GM20000 (cell line): ENCODE results near the gene PRRT4.
A peak's percentile ranks its signal among the peaks of the same experiment; 100 is the strongest.

ENCODE experiments used
- DNase-seq: peaks from one replicate; pipeline ENCODE4 v3.0.0; 2012; ENCODE audit warnings: low spot score
- CTCF ChIP-seq: IDR thresholded peaks from 2 replicates; pipeline ENCODE4 v1.5.1; 2012; ENCODE audit warnings: mild to moderate bottlenecking, control low read depth; ENCODE audit errors: extremely low read depth, missing control alignments

Gene PRRT4

GRCh38 chr7:128352636-128353035 lies 8.9 kb downstream of the PRRT4 start:
- DNase-seq, result no peak
- TF ChIP-seq CTCF, result no peak

GRCh38 chr7:128352153-128352537 lies 9.3 kb downstream of the PRRT4 start:
- TF ChIP-seq CTCF, result peak; percentile 3
- DNase-seq, result peak; percentile 54

- no peak for TF ChIP-seq CTCF
- DNase-seq, result peak; percentile 44
These were observed 10.0 kb downstream of the PRRT4 start for GRCh38 chr7:128351296-128352152.

- no peak for TF ChIP-seq CTCF
- no peak for DNase-seq
These were observed 10.7 kb downstream of the PRRT4 start for GRCh38 chr7:128350708-128351295.

GRCh38 chr7:128349466-128349825 lies 12.0 kb downstream of the PRRT4 start:
- no peak for TF ChIP-seq CTCF
- no peak for DNase-seq

GRCh38 chr7:128347647-128348097 lies 13.8 kb downstream of the PRRT4 start:
- peak; percentile 60 for DNase-seq
- peak; percentile 22 for TF ChIP-seq CTCF

- no peak for DNase-seq
These were observed 17.1 kb downstream of the PRRT4 start for GRCh38 chr7:128344431-128344774.

More at GRCh38 chr7:128344431-128344774, 17.1 kb downstream of the PRRT4 start:
- no peak for TF ChIP-seq CTCF
